Prostate gland (tissue), 2 donors: ENCODE data around the gene SIK2.
"Not testable (repeated sequence)": the region's sequence is repeated elsewhere in the genome, so short reads cannot be mapped to it uniquely, and the experiment has no call there.

Experiments used
- POLR2A ChIP-seq: fragments of 450-650 bp; IDR thresholded peaks from one replicate; pipeline ENCODE4 v1.6.1; 2016; ENCODE audit warnings: antibody characterized with exemption, mild to moderate bottlenecking
- POLR2AphosphoS5 ChIP-seq: sonication (generic); formaldehyde crosslinking; IDR thresholded peaks from one replicate; pipeline ENCODE4 v1.6.1; 2017; ENCODE audit warnings: antibody characterized with exemption
- TF ChIP-seq, protein P1 (sequence below), 4 experiments: fragments of 200-600 bp in 2 of 4; fragments of 450-650 bp in 2 of 4; sonication (generic) in 2 of 4; IDR thresholded peaks; 1 replicate in 3 of 4; 2 replicates in 1 of 4; pipeline ENCODE4 v1.5.1; 2016 to 2019; ENCODE audit warnings: antibody characterized with exemption in 4 of 4, mild to moderate bottlenecking in 2 of 4, moderate library complexity in 2 of 4

DNA sequence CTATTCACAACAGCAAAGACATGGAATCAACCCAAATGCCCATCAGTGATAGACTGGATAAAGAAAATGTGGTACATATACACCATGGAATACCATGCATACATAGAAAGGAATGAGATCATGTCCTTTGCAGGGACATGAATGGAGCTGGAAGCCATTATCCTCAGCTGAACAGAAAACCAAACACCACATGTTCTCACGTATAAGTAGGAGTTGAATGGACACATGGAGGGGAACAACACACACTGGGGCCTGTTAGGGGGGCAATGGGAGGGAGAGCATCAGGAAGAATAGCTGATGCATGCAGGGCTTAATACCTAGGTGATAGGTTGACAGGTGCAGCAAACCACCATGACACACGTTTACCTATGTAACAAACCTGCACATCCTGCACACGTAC lies 115.4 kb downstream of the SIK2 start:
- TF ChIP-seq, protein P1, sequence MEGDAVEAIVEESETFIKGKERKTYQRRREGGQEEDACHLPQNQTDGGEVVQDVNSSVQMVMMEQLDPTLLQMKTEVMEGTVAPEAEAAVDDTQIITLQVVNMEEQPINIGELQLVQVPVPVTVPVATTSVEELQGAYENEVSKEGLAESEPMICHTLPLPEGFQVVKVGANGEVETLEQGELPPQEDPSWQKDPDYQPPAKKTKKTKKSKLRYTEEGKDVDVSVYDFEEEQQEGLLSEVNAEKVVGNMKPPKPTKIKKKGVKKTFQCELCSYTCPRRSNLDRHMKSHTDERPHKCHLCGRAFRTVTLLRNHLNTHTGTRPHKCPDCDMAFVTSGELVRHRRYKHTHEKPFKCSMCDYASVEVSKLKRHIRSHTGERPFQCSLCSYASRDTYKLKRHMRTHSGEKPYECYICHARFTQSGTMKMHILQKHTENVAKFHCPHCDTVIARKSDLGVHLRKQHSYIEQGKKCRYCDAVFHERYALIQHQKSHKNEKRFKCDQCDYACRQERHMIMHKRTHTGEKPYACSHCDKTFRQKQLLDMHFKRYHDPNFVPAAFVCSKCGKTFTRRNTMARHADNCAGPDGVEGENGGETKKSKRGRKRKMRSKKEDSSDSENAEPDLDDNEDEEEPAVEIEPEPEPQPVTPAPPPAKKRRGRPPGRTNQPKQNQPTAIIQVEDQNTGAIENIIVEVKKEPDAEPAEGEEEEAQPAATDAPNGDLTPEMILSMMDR (IDR thresholded peaks at IDR 0.05) = not testable (repeated sequence)
- not testable (repeated sequence) for TF ChIP-seq POLR2A, POLR2AphosphoS5
